NT2/D1 (cell line): ENCODE measurements around the gene WNK2.

ENCODE experiments used
- SUZ12 ChIP-seq: IDR thresholded peaks from 2 replicates; pipeline ENCODE4 v1.6.1; 2011; ENCODE audit not compliant: insufficient read length, insufficient read depth; ENCODE audit errors: extremely low read depth
- YY1 ChIP-seq: IDR thresholded peaks from 2 replicates; pipeline ENCODE4 v1.6.1; 2011; ENCODE audit not compliant: insufficient read length, insufficient read depth
- ZNF274 ChIP-seq: IDR thresholded peaks from 2 replicates; pipeline ENCODE4 v1.6.1; 2011; ENCODE audit warnings: mild to moderate bottlenecking, low read depth, low read length

DNA sequence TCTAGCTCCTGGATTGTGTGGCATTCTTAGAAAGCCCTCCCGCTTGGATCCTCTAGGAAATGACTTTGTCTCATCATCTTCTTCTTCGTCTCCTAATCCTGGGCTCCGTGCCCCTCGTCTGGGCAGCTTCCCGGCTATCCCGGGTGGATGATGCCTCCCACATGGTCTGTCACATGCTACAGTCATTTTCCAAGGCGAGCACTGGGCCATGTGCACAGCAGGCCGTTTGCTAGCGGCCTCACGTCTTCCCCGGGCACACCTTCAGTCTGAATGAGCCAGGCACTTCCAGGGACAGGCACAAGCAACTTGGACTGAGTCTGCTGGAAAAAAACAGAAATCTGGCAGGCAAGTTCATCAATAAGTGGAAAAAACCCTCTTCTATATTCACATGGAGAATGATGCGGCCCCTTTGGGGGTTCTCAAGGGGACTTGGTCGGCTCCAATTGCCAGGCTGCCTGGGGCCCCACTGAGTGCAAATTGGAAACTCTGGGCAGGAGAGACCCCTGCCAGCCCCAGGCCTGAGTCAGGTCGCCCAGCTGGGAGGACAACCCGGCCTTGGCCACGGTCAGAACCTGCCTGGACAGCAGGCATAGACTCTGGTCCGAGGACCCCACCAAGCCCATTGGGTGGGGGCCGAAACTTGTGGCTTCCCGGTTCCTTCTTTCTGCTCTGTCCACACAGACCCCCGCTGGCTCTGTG lies 11.1 kb upstream of the WNK2 start:
- no peak for TF ChIP-seq YY1
- no peak for TF ChIP-seq ZNF274
- TF ChIP-seq SUZ12 = no peak
